Measurements from ENCODE around the gene NEK7. TPM values are rescaled to one million over a fixed set of nuclear protein-coding genes. Genes with fewer than 3 reads are reported as not detected.
A peak's percentile ranks its signal among the peaks of the same experiment; 100 is the strongest.
"Not testable (repeated sequence)": the region's sequence is repeated elsewhere in the genome, so short reads cannot be mapped to it uniquely, and the experiment has no call there.

The NEK7 gene
- total RNA-seq, 1 experiment from 2014 or later, result 83.1 TPM

GRCh38 chr1:198205016-198205684 lies 48.4 kb downstream of the NEK7 start:
- DNase-seq (ENCODE audit: low read depth), result no peak

GRCh38 chr1:198206292-198206691 lies 49.5 kb downstream of the NEK7 start:
- DNase-seq (ENCODE audit: low read depth), result no peak

GRCh38 chr1:198211696-198212095 lies 54.9 kb downstream of the NEK7 start:
- DNase-seq (ENCODE audit: low read depth), result peak; percentile 54

- DNase-seq (ENCODE audit: low read depth), result no peak
Observed at GRCh38 chr1:198212126-198212525, 55.3 kb downstream of the NEK7 start.

- DNase-seq (ENCODE audit: low read depth), result peak; percentile 75
Observed at GRCh38 chr1:198212675-198213074, 55.9 kb downstream of the NEK7 start.

- DNase-seq (ENCODE audit: low read depth), result no peak
Observed at GRCh38 chr1:198214924-198215323, 58.1 kb downstream of the NEK7 start.

GRCh38 chr1:198220428-198220827 lies 63.6 kb downstream of the NEK7 start:
- peak; percentile 44 for DNase-seq (ENCODE audit: low read depth)

- DNase-seq (ENCODE audit: low read depth), result not testable (repeated sequence)
Observed at GRCh38 chr1:198227010-198227409, 70.2 kb downstream of the NEK7 start.

GRCh38 chr1:198227454-198227853 lies 70.7 kb downstream of the NEK7 start:
- DNase-seq (ENCODE audit: low read depth), result not testable (repeated sequence)

GRCh38 chr1:198228925-198229324 lies 72.1 kb downstream of the NEK7 start:
- DNase-seq (ENCODE audit: low read depth), result no peak

- no peak for DNase-seq (ENCODE audit: low read depth)
Observed at GRCh38 chr1:198231779-198232178, 75.0 kb downstream of the NEK7 start.

- no peak for DNase-seq (ENCODE audit: low read depth)
Observed at GRCh38 chr1:198232378-198232777, 75.6 kb downstream of the NEK7 start.

- no peak for DNase-seq (ENCODE audit: low read depth)
Observed at GRCh38 chr1:198232940-198233675, 76.3 kb downstream of the NEK7 start.

- DNase-seq (ENCODE audit: low read depth), result peak; percentile 54
Observed at GRCh38 chr1:198234520-198235251, 77.9 kb downstream of the NEK7 start.

GRCh38 chr1:198238121-198238520 lies 81.3 kb downstream of the NEK7 start:
- DNase-seq (ENCODE audit: low read depth), result no peak

- no peak for DNase-seq (ENCODE audit: low read depth)
Observed at GRCh38 chr1:198241553-198241952, 84.8 kb downstream of the NEK7 start.

GRCh38 chr1:198244772-198245171 lies 88.0 kb downstream of the NEK7 start:
- no peak for DNase-seq (ENCODE audit: low read depth)

GRCh38 chr1:198245379-198245778 lies 88.6 kb downstream of the NEK7 start:
- DNase-seq (ENCODE audit: low read depth), result no peak

- DNase-seq (ENCODE audit: low read depth), result no peak
Observed at GRCh38 chr1:198246337-198246736, 89.5 kb downstream of the NEK7 start.

GRCh38 chr1:198253259-198253658 lies 96.5 kb downstream of the NEK7 start:
- DNase-seq (ENCODE audit: low read depth), result no peak

GRCh38 chr1:198253668-198254067 lies 96.9 kb downstream of the NEK7 start:
- DNase-seq (ENCODE audit: low read depth), result peak; percentile 15

- no peak for DNase-seq (ENCODE audit: low read depth)
Observed at GRCh38 chr1:198254521-198254920, 97.7 kb downstream of the NEK7 start.

- DNase-seq (ENCODE audit: low read depth), result no peak
Observed at GRCh38 chr1:198254948-198255347, 98.2 kb downstream of the NEK7 start.
